CD4-positive, alpha-beta memory T cell (primary cell): ENCODE measurements around the gene SND1. TPM values are rescaled to one million over a fixed set of nuclear protein-coding genes. Genes with fewer than 3 reads are reported as not detected.

ENCODE experiments used
- CTCF ChIA-PET: fragments of 350-600 bp; sonication (Branson Sonifier 250); formaldehyde crosslinking; loops from one replicate; lab custom pipeline; 2021; ENCODE audit warnings: inconsistent platforms; ENCODE audit not compliant: partially characterized antibody; lab: Charles Lee
- POLR2A ChIA-PET: fragments of 350-600 bp; sonication (Branson Sonifier 250); formaldehyde crosslinking; loops from one replicate; lab custom pipeline; 2021; ENCODE audit not compliant: partially characterized antibody; lab: Charles Lee
- DNase-seq, 5 donors: peaks; one replicate each; pipeline versions ENCODE4 v3.0.0 to v3.0.0-alpha.2; 2020 to 2022; ENCODE audit warnings: mixed read lengths in 1 of 5
- H3K27ac ChIP-seq: one replicate; pipeline ENCODE4 v1.7.0; 2013; ENCODE audit warnings: low read depth, low read length
- H3K27me3 ChIP-seq: 2 replicates; pipeline ENCODE4 v1.7.0; 2013; ENCODE audit warnings: mild to moderate bottlenecking, low read length, moderate library complexity; ENCODE audit not compliant: insufficient read depth
- H3K36me3 ChIP-seq: 2 replicates; pipeline ENCODE4 v1.7.0; 2013; ENCODE audit warnings: mild to moderate bottlenecking, low read length, moderate library complexity; ENCODE audit not compliant: insufficient read depth
- H3K4me1 ChIP-seq: 2 replicates; pipeline ENCODE4 v1.7.0; 2013; ENCODE audit warnings: mild to moderate bottlenecking, low read length, moderate library complexity; ENCODE audit not compliant: insufficient read depth
- H3K4me3 ChIP-seq, 2 donors: one replicate each; pipeline ENCODE4 v1.7.0; 2013; ENCODE audit warnings: low read length in 2 of 2, mild to moderate bottlenecking in 1 of 2
- H3K9me3 ChIP-seq, 2 donors: one replicate each; pipeline ENCODE4 v1.7.0; 2013; ENCODE audit warnings: low read length in 2 of 2, control low read depth in 1 of 2; ENCODE audit not compliant: control insufficient read depth in 1 of 2
- H3K27ac Mint-ChIP-seq, 7 donors: one replicate each; pipeline ENCODE4 v1.8.0; 2020 to 2021; ENCODE audit warnings: mixed read lengths in 7 of 7, mild to moderate bottlenecking in 6 of 7, inconsistent platforms in 3 of 7, moderate library complexity in 3 of 7
- H3K27me3 Mint-ChIP-seq, 2 donors: one replicate each; pipeline ENCODE4 v1.8.0; 2020 to 2021; ENCODE audit warnings: mixed read lengths in 2 of 2
- H3K36me3 Mint-ChIP-seq, 2 donors: one replicate each; pipeline ENCODE4 v1.8.0; 2020 to 2021; ENCODE audit warnings: mixed read lengths in 2 of 2, inconsistent platforms in 1 of 2, mild to moderate bottlenecking in 1 of 2
- H3K4me1 Mint-ChIP-seq, 4 donors: one replicate each; pipeline ENCODE4 v1.8.0; 2020 to 2021; ENCODE audit warnings: mixed read lengths in 4 of 4, mild to moderate bottlenecking in 1 of 4
- H3K4me3 Mint-ChIP-seq, 8 donors: one replicate each; pipeline ENCODE4 v1.8.0; 2020 to 2021; ENCODE audit warnings: mixed read lengths in 8 of 8, mild to moderate bottlenecking in 7 of 8, moderate library complexity in 6 of 8, inconsistent platforms in 3 of 8
- H3K9me3 Mint-ChIP-seq, 8 donors: one replicate each; pipeline ENCODE4 v1.8.0; 2020 to 2021; ENCODE audit warnings: mixed read lengths in 8 of 8, mild to moderate bottlenecking in 5 of 8, inconsistent platforms in 3 of 8, moderate library complexity in 1 of 8
- intact Hi-C: fragments of 100-400 bp; cut with micrococcal nuclease; formaldehyde crosslinking; loops from one replicate; pipeline ENCODE4 v1.15.1; 2023
- polyA plus RNA-seq, 2 donors: library from polyadenylated mRNA; unstranded; fragments of 300-500 nt; fragmentation: Illumina TruSeq; gene quantifications; one replicate each; pipeline ENCODE4 v1.2.3, GENCODE V29; 2021
- total RNA-seq, 2 experiments: library from RNA; stranded (reverse); gene quantifications; one replicate each; pipeline ENCODE4 v1.2.3, GENCODE V29; 2021

Gene SND1
- total and polyA plus RNA-seq, 4 experiments from 2014 or later: 119 to 223 (median 171) TPM

DNA sequence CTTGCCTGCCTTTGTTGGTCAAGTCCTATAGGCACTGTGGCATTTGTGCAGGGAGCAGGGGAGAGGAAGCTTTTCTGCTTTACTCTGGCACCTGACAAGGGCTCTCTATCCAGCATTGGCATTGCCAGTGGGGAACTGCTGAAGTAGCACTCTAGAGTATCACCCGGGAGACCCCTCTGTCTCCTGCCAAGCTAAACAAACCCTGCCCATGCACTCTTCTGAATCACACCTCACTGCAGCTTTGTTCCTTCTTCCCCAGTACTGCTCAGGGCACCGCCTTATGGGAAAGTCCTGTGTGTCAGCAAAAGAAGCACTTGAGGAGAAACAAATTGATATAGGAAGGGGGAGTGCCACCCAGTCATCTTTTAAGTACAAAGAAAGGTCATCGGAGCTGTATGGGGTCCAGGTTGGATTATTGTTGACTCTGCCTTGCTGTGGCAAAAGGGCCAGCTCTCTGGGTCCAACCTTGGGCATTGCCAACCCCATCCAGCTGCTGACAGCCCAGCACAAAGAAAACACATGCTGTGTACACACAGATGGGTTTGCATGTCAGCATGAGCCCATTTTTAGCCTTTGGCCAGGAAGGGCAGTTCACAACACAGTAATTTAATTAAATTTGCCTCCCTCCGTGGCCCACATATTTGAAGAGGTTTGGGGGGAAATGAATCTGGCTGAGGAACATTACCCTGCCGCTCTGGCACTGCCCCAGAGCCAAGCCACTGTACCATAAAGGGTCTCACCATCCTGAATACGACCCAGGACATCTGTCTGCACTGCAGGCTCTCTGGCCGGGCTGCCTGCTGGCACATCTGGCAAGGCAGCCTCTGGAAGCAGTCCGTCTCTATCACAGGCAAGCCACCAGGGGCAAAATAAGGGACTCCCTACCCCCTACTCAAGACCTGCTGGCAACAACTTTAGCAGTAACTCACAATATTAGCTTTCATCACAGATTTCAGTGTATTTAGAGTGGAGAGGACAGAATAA is 366.2 kb downstream of the SND1 start:
- POLR2A ChIA-PET: no interaction called here
- no peaks in the 10 kb centered on the region for H3K9me3 ChIP-seq
- Mint-ChIP-seq H3K27ac (peak overlapping the region in 2 of 7 donors; percentile 27 to 47), H3K9me3 (no peaks in the 10 kb centered on the region), H3K36me3 (peaks cover 46 to 72% of the 10 kb centered on the region in 2 donors), H3K27me3 (no peaks in the 10 kb centered on the region), H3K4me1 (no peaks in the 10 kb centered on the region), H3K4me3 (no peak overlapping the region)
- DNase-seq: no peak
- H3K27me3 ChIP-seq: no peaks in the 10 kb centered on the region
- H3K4me1 ChIP-seq: no peaks in the 10 kb centered on the region
- CTCF ChIA-PET: interaction anchor here (0.9 kb wide), 1 partner anchor 310 kb away, joined by 3 read pairs; no protein-coding TSS in a partner anchor
- H3K4me3 ChIP-seq: no peak overlapping the region
- intact Hi-C loops: no loop called here
- H3K27ac ChIP-seq: no peak overlapping the region
- no peaks in the 10 kb centered on the region for H3K36me3 ChIP-seq

GRCh38 chr7:128019288-128019687 is 367.3 kb downstream of the SND1 start:
- Histone ChIP-seq H3K27ac (no peak overlapping the region), H3K27me3 (no peaks in the 10 kb centered on the region), H3K36me3 (no peaks in the 10 kb centered on the region), H3K9me3 (no peaks in the 10 kb centered on the region), H3K4me1 (no peaks in the 10 kb centered on the region), H3K4me3 (no peak overlapping the region)
- ChIA-PET CTCF (no interaction called here), POLR2A (no interaction called here)
- intact Hi-C loops: no loop called here
- Mint-ChIP-seq H3K4me1 (no peaks in the 10 kb centered on the region), H3K9me3 (no peaks in the 10 kb centered on the region), H3K4me3 (no peak overlapping the region), H3K27me3 (no peaks in the 10 kb centered on the region), H3K27ac (peak overlapping the region in 1 of 7 donors; percentile 9), H3K36me3 (peaks cover 39 to 69% of the 10 kb centered on the region in 2 donors)
- DNase-seq: no peak

DNA sequence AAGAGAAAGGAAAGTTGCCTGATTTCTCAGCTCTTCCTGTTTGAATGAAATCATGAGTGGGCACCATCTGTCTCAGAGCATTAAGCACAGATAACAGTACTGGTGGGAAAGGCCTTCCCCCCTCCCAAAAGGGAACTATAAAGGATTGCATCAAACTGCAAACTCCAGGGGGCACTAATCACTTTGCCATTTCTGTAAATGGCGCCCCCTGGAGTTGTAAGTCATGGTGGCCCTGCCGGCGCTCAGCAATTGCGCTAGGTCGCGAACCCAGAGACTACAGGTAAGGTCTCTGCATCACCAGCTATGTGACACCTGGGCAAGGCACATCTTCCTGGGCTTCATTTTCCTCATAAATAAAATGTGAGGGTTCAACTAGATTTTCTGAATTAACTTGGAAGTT is 368.2 kb downstream of the SND1 start:
- no peaks in the 10 kb centered on the region for H3K36me3 ChIP-seq
- Mint-ChIP-seq H3K4me3 (no peak overlapping the region), H3K36me3 (peaks cover 36 to 60% of the 10 kb centered on the region in 2 donors), H3K27ac (no peak overlapping the region), H3K4me1 (peaks cover 0 to 4% (median 0%) of the 10 kb centered on the region in 4 donors), H3K27me3 (no peaks in the 10 kb centered on the region), H3K9me3 (no peaks in the 10 kb centered on the region)
- no peak for DNase-seq
- H3K4me1 ChIP-seq: no peaks in the 10 kb centered on the region
- CTCF ChIA-PET: no interaction called here
- H3K27ac ChIP-seq: no peak overlapping the region
- POLR2A ChIA-PET: no interaction called here
- no peaks in the 10 kb centered on the region for H3K9me3 ChIP-seq
- intact Hi-C loops: no loop called here
- H3K4me3 ChIP-seq: no peak overlapping the region
- no peaks in the 10 kb centered on the region for H3K27me3 ChIP-seq

DNA sequence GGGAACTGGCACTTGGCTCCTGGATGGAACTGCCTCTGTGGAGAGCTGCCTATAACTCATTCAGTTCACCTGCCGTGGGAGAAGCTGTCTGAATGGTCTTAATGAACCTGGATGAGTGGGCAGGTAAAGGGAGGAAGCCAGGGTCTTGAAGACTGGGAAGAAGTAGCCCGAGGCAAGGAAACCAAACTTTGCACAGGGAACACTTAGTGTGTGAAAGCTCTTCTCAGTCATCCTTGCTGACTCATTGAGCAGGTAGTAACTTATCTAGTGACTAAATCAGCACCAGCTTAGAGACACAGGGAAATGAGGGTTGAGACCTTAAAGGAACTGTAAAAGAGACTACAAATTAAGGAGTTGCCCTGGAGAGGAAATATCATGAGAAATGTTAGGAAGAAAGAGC is 369.4 kb downstream of the SND1 start:
- Histone ChIP-seq H3K27ac (no peak overlapping the region), H3K9me3 (no peaks in the 10 kb centered on the region), H3K27me3 (no peaks in the 10 kb centered on the region), H3K4me3 (no peak overlapping the region), H3K36me3 (no peaks in the 10 kb centered on the region), H3K4me1 (no peaks in the 10 kb centered on the region)
- Mint-ChIP-seq H3K4me1 (peaks cover 0 to 7% (median 0%) of the 10 kb centered on the region in 4 donors), H3K27me3 (no peaks in the 10 kb centered on the region), H3K36me3 (peaks cover 37 to 67% of the 10 kb centered on the region in 2 donors), H3K4me3 (no peak overlapping the region), H3K9me3 (no peaks in the 10 kb centered on the region), H3K27ac (peak overlapping the region in 1 of 7 donors; percentile 13)
- no peak for DNase-seq
- intact Hi-C loops: no loop called here
- CTCF ChIA-PET: no interaction called here
- POLR2A ChIA-PET: no interaction called here

- intact Hi-C loops: no loop called here
- no peaks in the 10 kb centered on the region for H3K9me3 Mint-ChIP-seq
- H3K4me1 Mint-ChIP-seq: peaks cover 0 to 12% (median 2%) of the 10 kb centered on the region in 4 donors
- Histone ChIP-seq H3K4me3 (no peak overlapping the region), H3K4me1 (no peaks in the 10 kb centered on the region), H3K36me3 (no peaks in the 10 kb centered on the region), H3K9me3 (no peaks in the 10 kb centered on the region), H3K27me3 (no peaks in the 10 kb centered on the region), H3K27ac (no peak overlapping the region)
- H3K27ac Mint-ChIP-seq: peak overlapping the region in 1 of 7 donors; percentile 4
- no peaks in the 10 kb centered on the region for H3K27me3 Mint-ChIP-seq
- ChIA-PET POLR2A (no interaction called here), CTCF (interaction anchor here (1.5 kb wide), 1 partner anchor 12 kb away, joined by 3 read pairs; no protein-coding TSS in a partner anchor)
- H3K36me3 Mint-ChIP-seq: peaks cover 38 to 58% of the 10 kb centered on the region in 2 donors
- no peak overlapping the region for H3K4me3 Mint-ChIP-seq
- DNase-seq: no peak
Observed at GRCh38 chr7:128022631-128023532, 370.9 kb downstream of the SND1 start.

DNA sequence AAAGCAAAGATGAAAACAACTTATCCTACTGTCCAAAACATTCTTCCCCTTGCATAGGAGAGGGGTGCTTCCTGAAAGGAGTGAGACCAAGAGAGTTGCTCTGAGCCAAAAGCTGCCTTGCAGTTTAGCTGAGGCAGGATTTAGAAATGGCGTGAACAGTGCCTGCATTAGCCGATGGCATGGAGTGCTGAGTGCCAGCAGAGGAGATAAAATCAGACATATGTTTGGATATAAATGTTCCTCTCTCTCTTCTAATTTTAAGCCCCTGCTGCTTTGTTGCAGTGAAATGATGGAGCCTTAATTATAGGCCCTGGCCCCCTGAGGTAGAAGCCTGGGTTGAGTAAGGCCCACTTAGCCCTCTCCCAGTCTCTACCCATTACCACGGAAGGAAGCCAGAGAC is 372.2 kb downstream of the SND1 start:
- peaks cover 40 to 62% of the 10 kb centered on the region in 2 donors for H3K36me3 Mint-ChIP-seq
- Histone ChIP-seq H3K4me3 (no peak overlapping the region), H3K27me3 (no peaks in the 10 kb centered on the region), H3K9me3 (no peaks in the 10 kb centered on the region), H3K36me3 (no peaks in the 10 kb centered on the region), H3K4me1 (no peaks in the 10 kb centered on the region), H3K27ac (no peak overlapping the region)
- peaks cover 2 to 18% (median 6%) of the 10 kb centered on the region in 4 donors for H3K4me1 Mint-ChIP-seq
- H3K27ac Mint-ChIP-seq: no peak overlapping the region
- H3K9me3 Mint-ChIP-seq: no peaks in the 10 kb centered on the region
- ChIA-PET POLR2A (no interaction called here), CTCF (interaction anchor here (1.5 kb wide), 1 partner anchor 11 kb away, joined by 3 read pairs; no protein-coding TSS in a partner anchor)
- intact Hi-C loops: no loop called here
- DNase-seq: no peak
- peak overlapping the region in 1 of 8 donors; percentile 50 for H3K4me3 Mint-ChIP-seq
- H3K27me3 Mint-ChIP-seq: peaks cover 0 to 2% of the 10 kb centered on the region in 2 donors

- peaks cover 36 to 54% of the 10 kb centered on the region in 2 donors for H3K36me3 Mint-ChIP-seq
- Histone ChIP-seq H3K27me3 (no peaks in the 10 kb centered on the region), H3K9me3 (no peaks in the 10 kb centered on the region), H3K36me3 (no peaks in the 10 kb centered on the region), H3K4me1 (peaks cover 9% of the 10 kb centered on the region), H3K4me3 (no peak overlapping the region), H3K27ac (no peak overlapping the region)
- H3K27me3 Mint-ChIP-seq: peaks cover 2 to 4% of the 10 kb centered on the region in 2 donors
- H3K9me3 Mint-ChIP-seq: no peaks in the 10 kb centered on the region
- POLR2A ChIA-PET: no interaction called here
- no peak overlapping the region for H3K27ac Mint-ChIP-seq
- CTCF ChIA-PET: no interaction called here
- intact Hi-C loops: no loop called here
- DNase-seq: no peak
- H3K4me3 Mint-ChIP-seq: no peak overlapping the region
- peaks cover 4 to 30% (median 15%) of the 10 kb centered on the region in 4 donors for H3K4me1 Mint-ChIP-seq
Observed at GRCh38 chr7:128025380-128025779, 373.4 kb downstream of the SND1 start.
